Sigmoid colon (tissue), 7 donors: ENCODE results near the gene ANTXR1. TPM values are rescaled to one million over a fixed set of nuclear protein-coding genes. Genes with fewer than 3 reads are reported as not detected.
A peak's percentile ranks its signal among the peaks of the same experiment; 100 is the strongest.

Experiments used
- DNase-seq: peaks from one replicate; pipeline ENCODE4 v3.0.0-alpha.2; 2019
- H3K27ac ChIP-seq, 4 donors: fragments of 200-600 bp; sonication (generic); one replicate each; pipeline ENCODE4 v1.5.1; 2016 to 2019; ENCODE audit warnings: mild to moderate bottlenecking in 1 of 4
- H3K27me3 ChIP-seq, 3 donors: fragments of 200-600 bp; sonication (generic); one replicate each; pipeline ENCODE4 v1.5.1; 2019; ENCODE audit warnings: mild to moderate bottlenecking in 1 of 3
- H3K36me3 ChIP-seq, 4 donors: fragments of 200-600 bp; sonication (generic); one replicate each; pipeline ENCODE4 v1.5.1; 2016 to 2019
- H3K4me1 ChIP-seq, 4 donors: fragments of 200-600 bp; sonication (generic); one replicate each; pipeline ENCODE4 v1.5.1; 2017 to 2019
- H3K4me3 ChIP-seq, 4 donors: fragments of 200-600 bp; sonication (generic); one replicate each; pipeline ENCODE4 v1.5.1; 2017 to 2019; ENCODE audit warnings: mild to moderate bottlenecking in 2 of 4, moderate library complexity in 1 of 4
- H3K9me3 ChIP-seq, 4 donors: fragments of 200-600 bp in 3 of 4; sonication (generic) in 3 of 4; one replicate each; pipeline versions ENCODE4 v1.5.1 to v1.6.1; 2013 to 2019
- CTCF ChIP-seq, 4 experiments: fragments of 450-650 bp in 3 of 4; fragments of 200-600 bp in 1 of 4; IDR thresholded peaks; one replicate each; pipeline ENCODE4 v1.5.1; 2016 to 2019; ENCODE audit warnings: antibody characterized with exemption in 4 of 4, mild to moderate bottlenecking in 3 of 4, moderate library complexity in 2 of 4
- EP300 ChIP-seq, 4 donors: sonication (generic); formaldehyde crosslinking; IDR thresholded peaks; one replicate each; pipeline ENCODE4 v1.6.1; 2017; ENCODE audit warnings: antibody characterized with exemption in 4 of 4
- POLR2A ChIP-seq, 2 donors: fragments of 450-650 bp; IDR thresholded peaks; one replicate each; pipeline ENCODE4 v1.6.1; 2016; ENCODE audit warnings: antibody characterized with exemption in 2 of 2, mild to moderate bottlenecking in 2 of 2, moderate library complexity in 2 of 2
- POLR2AphosphoS5 ChIP-seq, 4 donors: sonication (generic); formaldehyde crosslinking; IDR thresholded peaks; one replicate each; pipeline ENCODE4 v1.6.1; 2017; ENCODE audit warnings: antibody characterized with exemption in 4 of 4
- WGBS, 2 donors: extraction: QIAGEN DNeasy Blood & Tissue Kit; methylation state at CpG; one replicate each; pipeline ENCODE4 v1.1.7; 2013; 5-methylcytosine and 5-hydroxymethylcytosine counted together
- intact Hi-C: fragments of 100-400 bp; cut with DNase I; formaldehyde crosslinking; loops from one replicate; pipeline ENCODE4 v1.15.1; 2023
- polyA plus RNA-seq, 3 donors: library from polyadenylated mRNA; stranded (reverse); fragments of 200-250 nt; gene quantifications; one replicate each; pipeline ENCODE4 v1.2.3, GENCODE V29; 2013
- total RNA-seq, 4 donors: library from RNA; depleted of rRNA; stranded (reverse); fragments of >200 nt; gene quantifications; one replicate each; pipeline ENCODE4 v1.1.0, GENCODE V29; 2016
- donor health status: healthy with polysubstance abuse.
- donor health status: Bipolar disorder and iron deficiency.
- donor health status: healthy.

Gene ANTXR1
- total and polyA plus RNA-seq, 7 donors = 3.0 to 79.8 (median 44.6) TPM

GRCh38 chr2:69100220-69100723 lies 87.3 kb downstream of the ANTXR1 start:
- Histone ChIP-seq H3K4me3 (no peak overlapping the region), H3K36me3 (peaks cover 4 to 25% (median 9%) of the 10 kb centered on the region in 4 donors), H3K4me1 (peaks cover 0 to 20% (median 5%) of the 10 kb centered on the region in 4 donors), H3K27me3 (no peaks in the 10 kb centered on the region), H3K27ac (peak overlapping the region in 3 of 4 donors; percentile 0 to 49 (median 47)), H3K9me3 (no peaks in the 10 kb centered on the region)
- intact Hi-C loops = no loop called here
- 74 to 84% methylated on average over 4 of the region's 4 CpGs for WGBS, 2 donors
- peak; percentile 74 for DNase-seq
- TF ChIP-seq CTCF (IDR thresholded peaks at IDR 0.05) (no peak), EP300 (IDR thresholded peaks at IDR 0.05) (no peak), POLR2AphosphoS5 (IDR thresholded peaks at IDR 0.05) (no peak), POLR2A (IDR thresholded peaks at IDR 0.05) (no peak)

GRCh38 chr2:69102041-69102593 lies 89.1 kb downstream of the ANTXR1 start:
- Histone ChIP-seq H3K27ac (peak overlapping the region in 1 of 4 donors; percentile 5), H3K4me3 (no peak overlapping the region), H3K27me3 (no peaks in the 10 kb centered on the region), H3K4me1 (peaks cover 0 to 11% (median 0%) of the 10 kb centered on the region in 4 donors), H3K9me3 (no peaks in the 10 kb centered on the region), H3K36me3 (peaks cover 4 to 28% (median 9%) of the 10 kb centered on the region in 4 donors)
- TF ChIP-seq POLR2A (IDR thresholded peaks at IDR 0.05) (no peak), POLR2AphosphoS5 (IDR thresholded peaks at IDR 0.05) (no peak), CTCF (IDR thresholded peaks at IDR 0.05) (no peak), EP300 (IDR thresholded peaks at IDR 0.05) (no peak)
- WGBS, 2 donors = 91 to 92% methylated on average over 3 of the region's 3 CpGs
- DNase-seq = no peak
- intact Hi-C loops = no loop called here

- no peak overlapping the region for H3K4me3 ChIP-seq
- peaks cover 4 to 28% (median 9%) of the 10 kb centered on the region in 4 donors for H3K36me3 ChIP-seq
- peak overlapping the region in 3 of 4 donors; percentile 3 to 81 (median 15) for H3K27ac ChIP-seq
- 86 to 94% methylated on average over 5 of the region's 5 CpGs for WGBS, 2 donors
- H3K4me1 ChIP-seq = peaks cover 0 to 6% (median 2%) of the 10 kb centered on the region in 4 donors
- TF ChIP-seq POLR2A (IDR thresholded peaks at IDR 0.05) (no peak), EP300 (IDR thresholded peaks at IDR 0.05) (no peak), POLR2AphosphoS5 (IDR thresholded peaks at IDR 0.05) (no peak)
- H3K27me3 ChIP-seq = no peaks in the 10 kb centered on the region
- no peaks in the 10 kb centered on the region for H3K9me3 ChIP-seq
- intact Hi-C loops = no loop called here
- no peak for DNase-seq
These were observed 90.4 kb downstream of the ANTXR1 start for GRCh38 chr2:69103419-69103818.

GRCh38 chr2:69104261-69104660 lies 91.3 kb downstream of the ANTXR1 start:
- H3K27me3 ChIP-seq = no peaks in the 10 kb centered on the region
- DNase-seq = peak; percentile 85
- H3K4me1 ChIP-seq = peaks cover 0 to 14% (median 8%) of the 10 kb centered on the region in 4 donors
- H3K27ac ChIP-seq = peak overlapping the region in 3 of 4 donors; percentile 36 to 81 (median 42)
- H3K36me3 ChIP-seq = peaks cover 4 to 28% (median 9%) of the 10 kb centered on the region in 4 donors
- 75 to 82% methylated on average over 3 of the region's 3 CpGs for WGBS, 2 donors
- no peaks in the 10 kb centered on the region for H3K9me3 ChIP-seq
- no peak overlapping the region for H3K4me3 ChIP-seq
- intact Hi-C loops = no loop called here
- TF ChIP-seq POLR2AphosphoS5 (IDR thresholded peaks at IDR 0.05) (peak in 1 of 4 donors; percentile 13), EP300 (IDR thresholded peaks at IDR 0.05) (no peak)

- Histone ChIP-seq H3K4me3 (no peak overlapping the region), H3K4me1 (peaks cover 0 to 39% (median 35%) of the 10 kb centered on the region in 4 donors), H3K36me3 (peaks cover 0 to 14% (median 0%) of the 10 kb centered on the region in 4 donors), H3K9me3 (no peaks in the 10 kb centered on the region), H3K27ac (peak overlapping the region in 3 of 4 donors; percentile 42 to 67 (median 45)), H3K27me3 (no peaks in the 10 kb centered on the region)
- intact Hi-C loops = no loop called here
- DNase-seq = no peak
- TF ChIP-seq CTCF (IDR thresholded peaks at IDR 0.05) = no peak
- no peak for TF ChIP-seq POLR2AphosphoS5 (IDR thresholded peaks at IDR 0.05)
- no peak for TF ChIP-seq POLR2A (IDR thresholded peaks at IDR 0.05)
- no peak for TF ChIP-seq EP300 (IDR thresholded peaks at IDR 0.05)
- WGBS, 2 donors = 69 to 77% methylated on average over 4 of the region's 4 CpGs
These were observed 96.3 kb downstream of the ANTXR1 start for GRCh38 chr2:69109255-69109654.
